ENCODE results near the gene TBXT.

DNA sequence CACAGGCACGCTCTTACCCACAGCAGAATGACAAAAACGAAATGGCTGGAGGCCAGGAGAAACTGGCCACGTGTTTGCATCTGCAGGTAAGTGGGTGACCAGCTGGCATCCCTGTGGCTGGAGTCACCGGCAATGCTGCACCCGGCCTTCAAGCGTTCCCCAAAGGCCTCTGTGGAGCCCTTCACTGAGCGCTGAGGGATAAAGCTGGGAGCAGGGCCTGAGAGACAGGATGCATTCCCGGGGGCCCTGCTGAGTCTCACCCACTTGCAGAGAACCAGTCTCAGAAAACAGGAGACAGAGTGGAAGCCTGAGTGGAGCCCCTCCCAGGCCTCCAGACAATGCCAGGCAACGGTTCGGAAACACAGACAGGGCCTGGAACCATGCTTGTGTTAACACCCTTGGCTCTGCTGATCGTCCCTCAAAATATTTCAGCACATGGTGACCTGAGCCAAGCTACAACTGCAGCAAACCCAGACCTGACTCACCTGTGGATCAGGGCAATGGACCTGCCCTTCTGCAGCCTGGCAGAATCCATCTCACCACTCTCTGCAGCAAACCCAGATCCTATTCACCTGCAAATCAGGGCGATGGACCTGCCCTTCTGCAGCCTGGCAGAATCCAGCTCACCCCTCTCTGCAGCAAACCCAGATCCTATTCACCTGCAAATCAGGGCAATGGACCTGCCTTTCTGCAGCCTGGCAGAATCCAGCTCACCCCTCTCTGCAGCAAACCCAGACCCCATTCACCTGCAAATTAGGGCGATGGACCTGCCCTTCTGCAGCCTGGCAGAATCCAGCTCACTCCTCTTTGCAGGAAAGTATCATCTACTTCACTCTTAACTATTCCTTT is 39.8 kb downstream of the TBXT start:
- no peak for TF ChIP-seq POLR2A (IDR thresholded peaks at IDR 0.05)
- TF ChIP-seq, protein P1, sequence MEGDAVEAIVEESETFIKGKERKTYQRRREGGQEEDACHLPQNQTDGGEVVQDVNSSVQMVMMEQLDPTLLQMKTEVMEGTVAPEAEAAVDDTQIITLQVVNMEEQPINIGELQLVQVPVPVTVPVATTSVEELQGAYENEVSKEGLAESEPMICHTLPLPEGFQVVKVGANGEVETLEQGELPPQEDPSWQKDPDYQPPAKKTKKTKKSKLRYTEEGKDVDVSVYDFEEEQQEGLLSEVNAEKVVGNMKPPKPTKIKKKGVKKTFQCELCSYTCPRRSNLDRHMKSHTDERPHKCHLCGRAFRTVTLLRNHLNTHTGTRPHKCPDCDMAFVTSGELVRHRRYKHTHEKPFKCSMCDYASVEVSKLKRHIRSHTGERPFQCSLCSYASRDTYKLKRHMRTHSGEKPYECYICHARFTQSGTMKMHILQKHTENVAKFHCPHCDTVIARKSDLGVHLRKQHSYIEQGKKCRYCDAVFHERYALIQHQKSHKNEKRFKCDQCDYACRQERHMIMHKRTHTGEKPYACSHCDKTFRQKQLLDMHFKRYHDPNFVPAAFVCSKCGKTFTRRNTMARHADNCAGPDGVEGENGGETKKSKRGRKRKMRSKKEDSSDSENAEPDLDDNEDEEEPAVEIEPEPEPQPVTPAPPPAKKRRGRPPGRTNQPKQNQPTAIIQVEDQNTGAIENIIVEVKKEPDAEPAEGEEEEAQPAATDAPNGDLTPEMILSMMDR (IDR thresholded peaks at IDR 0.05) = no peak
